ENCODE measurements around the gene ANKRD52.
"Not testable (repeated sequence)": the region's sequence is repeated elsewhere in the genome, so short reads cannot be mapped to it uniquely, and the experiment has no call there.

DNA sequence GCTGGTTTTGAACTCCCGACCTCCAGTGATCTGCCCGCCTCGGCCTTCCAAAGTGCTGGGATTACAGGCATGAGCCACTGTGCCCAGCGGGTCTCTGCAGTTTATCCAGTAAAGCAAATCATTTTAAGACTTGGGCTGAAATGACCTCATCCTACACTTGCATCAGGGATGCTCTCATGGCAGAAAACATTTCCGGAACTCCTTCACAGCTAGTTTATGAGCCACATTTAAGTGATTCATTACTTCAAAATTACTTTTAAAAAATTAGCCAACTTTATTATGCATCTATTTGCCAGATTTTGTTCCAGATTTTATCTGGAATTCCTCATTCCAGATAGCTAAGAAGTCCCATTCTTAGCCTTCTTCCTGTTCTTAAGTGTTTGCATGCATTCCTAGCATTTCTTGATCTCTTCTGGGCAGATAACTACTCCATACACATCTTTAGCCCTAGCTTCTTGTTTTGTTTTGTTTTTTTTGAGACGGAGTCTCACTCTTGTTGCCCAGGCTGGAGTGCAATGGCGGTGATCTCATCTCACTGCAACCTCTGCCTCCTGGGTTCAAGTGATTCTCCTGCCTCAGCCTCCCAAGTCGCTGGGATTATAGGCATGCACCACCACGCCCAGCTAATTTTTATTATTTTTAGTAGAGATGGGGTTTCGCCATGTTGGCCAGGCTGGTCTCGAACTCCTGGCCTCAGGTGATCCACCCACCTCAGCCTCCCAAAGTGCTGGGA, 61.2 kb downstream of the ANKRD52 start:
- TF ChIP-seq, protein P1, sequence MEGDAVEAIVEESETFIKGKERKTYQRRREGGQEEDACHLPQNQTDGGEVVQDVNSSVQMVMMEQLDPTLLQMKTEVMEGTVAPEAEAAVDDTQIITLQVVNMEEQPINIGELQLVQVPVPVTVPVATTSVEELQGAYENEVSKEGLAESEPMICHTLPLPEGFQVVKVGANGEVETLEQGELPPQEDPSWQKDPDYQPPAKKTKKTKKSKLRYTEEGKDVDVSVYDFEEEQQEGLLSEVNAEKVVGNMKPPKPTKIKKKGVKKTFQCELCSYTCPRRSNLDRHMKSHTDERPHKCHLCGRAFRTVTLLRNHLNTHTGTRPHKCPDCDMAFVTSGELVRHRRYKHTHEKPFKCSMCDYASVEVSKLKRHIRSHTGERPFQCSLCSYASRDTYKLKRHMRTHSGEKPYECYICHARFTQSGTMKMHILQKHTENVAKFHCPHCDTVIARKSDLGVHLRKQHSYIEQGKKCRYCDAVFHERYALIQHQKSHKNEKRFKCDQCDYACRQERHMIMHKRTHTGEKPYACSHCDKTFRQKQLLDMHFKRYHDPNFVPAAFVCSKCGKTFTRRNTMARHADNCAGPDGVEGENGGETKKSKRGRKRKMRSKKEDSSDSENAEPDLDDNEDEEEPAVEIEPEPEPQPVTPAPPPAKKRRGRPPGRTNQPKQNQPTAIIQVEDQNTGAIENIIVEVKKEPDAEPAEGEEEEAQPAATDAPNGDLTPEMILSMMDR (IDR thresholded peaks at IDR 0.05), result not testable (repeated sequence)
- not testable (repeated sequence) for TF ChIP-seq POLR2A (IDR thresholded peaks at IDR 0.05)
